Endothelial cell of umbilical vein (primary cell): ENCODE results near the gene CTSK.

ENCODE experiments used
- CTCF ChIP-seq, 2 donors: IDR thresholded peaks; 1 replicate in 1 of 2; 2 replicates in 1 of 2; pipeline ENCODE4 v1.5.1; 2011; ENCODE audit warnings: low read length in 2 of 2, mild to moderate bottlenecking in 2 of 2, moderate library complexity in 2 of 2, control low read depth in 1 of 2, inconsistent platforms in 1 of 2, low read depth in 1 of 2; ENCODE audit not compliant: insufficient read depth in 1 of 2; ENCODE audit errors: extremely low read depth in 1 of 2
- EZH2 ChIP-seq: IDR thresholded peaks from 2 replicates; pipeline ENCODE4 v1.6.1; 2012; ENCODE audit warnings: borderline replicate concordance, low read depth, mild to moderate bottlenecking, moderate library complexity, low read length, inconsistent platforms; ENCODE audit not compliant: severe bottlenecking
- JUN ChIP-seq: IDR thresholded peaks from 2 replicates; pipeline ENCODE4 v1.6.1; 2011; ENCODE audit warnings: borderline replicate concordance, low read depth; ENCODE audit not compliant: insufficient read length, insufficient read depth
- POLR2A ChIP-seq: IDR thresholded peaks from 2 replicates; pipeline ENCODE4 v1.6.1; 2012; ENCODE audit warnings: low read depth, mild to moderate bottlenecking, control low read depth, low read length

GRCh38 chr1:150832597-150832996 is 24.5 kb upstream of the CTSK start:
- no peak for TF ChIP-seq CTCF (IDR thresholded peaks at IDR 0.05; ENCODE audit: extremely low read depth in 1 of 2, insufficient read depth in 1 of 2, low read depth in 1 of 2, low read length in 2 of 2)
- no peak for TF ChIP-seq JUN
- no peak for TF ChIP-seq EZH2
- TF ChIP-seq POLR2A, result no peak
